Lower leg skin (tissue), 4 donors: ENCODE results near the gene COMT. TPM values are rescaled to one million over a fixed set of nuclear protein-coding genes. Genes with fewer than 3 reads are reported as not detected.

ENCODE experiments used
- DNase-seq, 2 donors: peaks; one replicate each; pipeline ENCODE4 v3.0.0-alpha.2; 2019; ENCODE audit warnings: low spot score in 2 of 2
- H3K4me3 ChIP-seq: fragments of 200-600 bp; sonication (generic); 2 replicates; pipeline ENCODE4 v1.5.1; 2017; ENCODE audit warnings: mild to moderate bottlenecking, low read depth; ENCODE audit not compliant: poor library complexity, severe bottlenecking
- POLR2A ChIP-seq, 2 donors: fragments of 450-650 bp; IDR thresholded peaks; one replicate each; pipeline ENCODE4 v1.6.1; 2016 to 2017; ENCODE audit warnings: antibody characterized with exemption in 2 of 2, mild to moderate bottlenecking in 1 of 2, moderate library complexity in 1 of 2
- WGBS, 2 donors: methylation state at CpG; one replicate each; pipeline ENCODE4 v1.1.5; 2018; 5-methylcytosine and 5-hydroxymethylcytosine counted together
- intact Hi-C: fragments of 100-400 bp; cut with DNase I; formaldehyde crosslinking; loops from one replicate; pipeline ENCODE4 v1.15.0; 2023; ENCODE audit warnings: low total_unique reads
- total RNA-seq, 4 donors: library from RNA; depleted of rRNA; stranded (reverse); fragments of >200 nt; gene quantifications; one replicate each; pipeline ENCODE4 v1.1.0, GENCODE V29; 2016
- TF ChIP-seq, protein P1 (sequence below), 3 donors: fragments of 450-650 bp; IDR thresholded peaks; one replicate each; pipeline ENCODE4 v1.5.1; 2016; ENCODE audit warnings: antibody characterized with exemption in 3 of 3, mild to moderate bottlenecking in 3 of 3, moderate library complexity in 2 of 3

Gene COMT
- total RNA-seq, 4 donors from 2014 or later: 224 to 306 (median 272) TPM

DNA sequence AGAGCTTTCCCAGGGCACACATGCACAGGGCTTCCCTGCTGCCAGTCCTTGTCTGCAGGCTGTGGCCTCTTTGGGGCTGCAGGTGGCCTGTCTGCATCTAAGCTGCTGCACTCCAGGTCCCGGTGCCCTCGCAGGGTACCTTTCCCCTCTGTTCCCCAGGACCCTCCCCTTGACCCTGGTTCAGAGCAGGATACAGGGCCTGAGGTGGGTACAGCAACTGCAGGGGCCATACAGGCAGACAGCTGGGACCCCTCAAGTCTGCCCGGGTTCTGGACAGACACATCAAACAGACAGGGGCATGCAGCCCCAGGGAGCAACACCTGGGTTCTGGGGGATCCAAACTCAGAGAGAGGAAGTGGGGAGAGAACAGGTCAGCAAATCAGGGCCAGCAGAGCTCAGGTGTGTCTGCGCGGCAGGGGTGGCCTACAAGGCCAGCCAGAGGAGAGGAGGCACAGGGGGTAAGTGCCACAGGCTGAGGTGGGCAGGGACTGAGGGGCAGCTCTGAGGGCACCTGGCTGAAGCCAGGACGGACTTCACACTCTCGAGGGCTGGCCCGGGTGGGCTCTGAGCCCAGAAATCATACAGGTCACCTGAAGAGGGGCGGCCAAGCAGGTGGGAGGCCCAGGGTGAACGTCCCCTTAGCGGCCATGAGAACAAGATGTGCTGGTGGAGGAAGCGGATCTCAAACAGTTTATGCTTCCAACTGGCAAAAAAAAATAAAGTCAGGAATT lies 29.9 kb upstream of the COMT start:
- intact Hi-C loops: no loop called here
- no peak for TF ChIP-seq POLR2A (IDR thresholded peaks at IDR 0.05)
- no peak overlapping the region for H3K4me3 ChIP-seq
- no peak for DNase-seq
- 79 to 83% methylated on average over 11 to 12 of the region's 12 CpGs for WGBS, 2 donors

DNA sequence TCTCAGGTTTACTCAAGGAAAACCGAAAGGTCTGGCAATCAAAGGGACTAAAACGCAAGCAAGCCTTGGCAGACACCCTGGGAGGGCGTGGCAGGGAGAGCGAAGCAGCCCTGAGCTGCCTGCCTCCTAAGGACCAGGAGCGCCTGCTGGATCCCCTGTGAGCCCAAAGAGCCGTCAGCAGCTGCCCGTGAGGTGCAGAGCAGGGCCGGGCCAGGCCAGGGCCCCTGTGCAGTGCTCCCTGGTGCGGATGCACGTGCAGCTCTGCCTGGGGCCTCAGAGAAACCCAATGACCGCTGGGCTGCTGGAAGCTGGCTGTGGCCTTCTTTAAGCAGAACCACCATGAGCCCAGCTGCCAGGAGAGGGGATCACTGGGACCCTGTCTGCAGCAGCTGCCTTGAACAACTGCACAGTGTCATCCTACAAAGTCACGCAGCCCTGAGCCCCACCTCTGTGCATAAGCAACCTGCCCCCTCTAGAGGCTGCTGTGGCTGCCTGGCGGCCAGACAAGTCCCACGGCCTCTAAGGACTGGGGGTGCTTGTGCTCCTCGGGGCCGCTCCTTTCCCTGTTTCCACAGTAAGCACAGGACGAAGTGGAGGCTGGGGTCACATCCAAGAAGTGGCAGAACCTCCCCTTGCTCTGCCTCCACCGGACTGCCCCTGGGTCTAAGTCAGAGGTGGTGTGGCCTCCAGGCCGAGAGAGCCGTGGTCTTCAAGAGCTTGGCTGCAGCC lies 29.1 kb upstream of the COMT start:
- TF ChIP-seq, protein P1, sequence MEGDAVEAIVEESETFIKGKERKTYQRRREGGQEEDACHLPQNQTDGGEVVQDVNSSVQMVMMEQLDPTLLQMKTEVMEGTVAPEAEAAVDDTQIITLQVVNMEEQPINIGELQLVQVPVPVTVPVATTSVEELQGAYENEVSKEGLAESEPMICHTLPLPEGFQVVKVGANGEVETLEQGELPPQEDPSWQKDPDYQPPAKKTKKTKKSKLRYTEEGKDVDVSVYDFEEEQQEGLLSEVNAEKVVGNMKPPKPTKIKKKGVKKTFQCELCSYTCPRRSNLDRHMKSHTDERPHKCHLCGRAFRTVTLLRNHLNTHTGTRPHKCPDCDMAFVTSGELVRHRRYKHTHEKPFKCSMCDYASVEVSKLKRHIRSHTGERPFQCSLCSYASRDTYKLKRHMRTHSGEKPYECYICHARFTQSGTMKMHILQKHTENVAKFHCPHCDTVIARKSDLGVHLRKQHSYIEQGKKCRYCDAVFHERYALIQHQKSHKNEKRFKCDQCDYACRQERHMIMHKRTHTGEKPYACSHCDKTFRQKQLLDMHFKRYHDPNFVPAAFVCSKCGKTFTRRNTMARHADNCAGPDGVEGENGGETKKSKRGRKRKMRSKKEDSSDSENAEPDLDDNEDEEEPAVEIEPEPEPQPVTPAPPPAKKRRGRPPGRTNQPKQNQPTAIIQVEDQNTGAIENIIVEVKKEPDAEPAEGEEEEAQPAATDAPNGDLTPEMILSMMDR (IDR thresholded peaks at IDR 0.05): no peak
- TF ChIP-seq POLR2A (IDR thresholded peaks at IDR 0.05): no peak
- no peak overlapping the region for H3K4me3 ChIP-seq
- intact Hi-C loops: no loop called here
- DNase-seq: no peak
- WGBS, 2 donors: 70 to 72% methylated on average over 15 to 18 of the region's 20 CpGs

DNA sequence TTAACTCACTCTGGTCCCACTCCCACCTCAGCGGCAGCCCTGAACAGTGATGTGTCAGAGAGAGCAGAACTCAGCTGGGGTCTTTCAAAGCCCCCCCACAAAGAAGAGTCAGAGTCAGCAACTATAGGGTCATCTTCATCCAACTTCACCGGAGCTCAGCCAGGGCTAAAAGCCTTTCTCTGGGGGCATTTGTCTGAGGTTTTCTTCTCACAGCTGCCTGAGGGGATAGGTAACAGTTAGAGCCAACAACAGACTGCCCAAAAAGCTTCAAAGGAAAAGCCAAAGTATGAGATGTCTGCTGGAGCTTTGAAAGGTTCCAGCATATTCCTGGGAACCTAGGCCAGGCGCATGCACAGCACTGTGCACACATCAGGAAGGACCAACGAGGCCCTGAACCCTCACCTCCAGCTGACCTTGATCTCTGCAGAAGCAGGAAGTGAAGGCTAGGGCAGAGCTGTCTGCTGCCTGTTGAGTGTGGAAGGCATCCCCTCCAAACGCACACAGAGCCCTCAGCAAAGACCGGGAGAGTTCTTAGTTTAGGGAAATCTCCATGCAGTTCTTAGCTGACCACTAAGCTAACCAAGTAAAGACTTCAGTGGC lies 28.1 kb upstream of the COMT start:
- H3K4me3 ChIP-seq: no peak overlapping the region
- DNase-seq: no peak
- TF ChIP-seq, protein P1 (IDR thresholded peaks at IDR 0.05): no peak
- TF ChIP-seq POLR2A (IDR thresholded peaks at IDR 0.05): no peak
- WGBS, 2 donors: 90% methylated on average over 6 of the region's 6 CpGs
- intact Hi-C loops: no loop called here

DNA sequence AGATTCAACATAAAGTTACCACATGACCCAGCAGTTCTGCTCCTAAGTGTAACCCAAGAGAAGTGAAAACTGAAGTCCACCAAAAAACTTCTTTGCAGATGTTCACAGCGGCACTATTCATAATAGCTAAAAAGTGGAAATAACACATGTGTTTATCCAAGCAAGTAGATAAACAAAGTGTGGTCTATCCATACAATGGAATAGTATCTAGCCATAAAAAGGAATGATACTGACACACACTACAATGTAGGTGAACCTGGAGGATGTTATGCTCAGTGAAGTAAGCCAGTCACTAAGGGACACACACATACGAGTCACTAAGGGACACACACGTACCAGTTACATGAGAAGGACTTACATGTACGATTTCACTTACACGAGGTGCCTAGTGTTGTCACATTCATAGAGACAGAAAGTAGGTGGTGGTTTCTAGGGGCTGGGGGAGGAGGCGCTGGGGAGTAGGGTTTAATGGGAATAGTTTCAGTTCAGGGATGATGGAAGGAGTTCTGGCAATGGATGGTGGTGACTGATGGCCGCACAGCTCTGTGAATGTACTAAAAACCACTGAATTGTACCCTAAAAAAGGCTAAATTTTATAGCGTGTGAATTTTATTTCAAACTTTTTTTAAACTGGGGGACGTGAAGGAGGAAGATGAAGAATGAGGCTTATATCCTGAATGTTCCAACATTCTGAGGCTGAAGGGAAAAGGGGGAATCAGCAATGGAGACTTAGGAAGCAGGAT lies 27.2 kb upstream of the COMT start:
- TF ChIP-seq, protein P1 (IDR thresholded peaks at IDR 0.05): no peak
- TF ChIP-seq POLR2A (IDR thresholded peaks at IDR 0.05): no peak
- no peak overlapping the region for H3K4me3 ChIP-seq
- no peak for DNase-seq
- intact Hi-C loops: no loop called here
- WGBS, 2 donors: 95 to 96% methylated on average over 9 of the region's 9 CpGs

DNA sequence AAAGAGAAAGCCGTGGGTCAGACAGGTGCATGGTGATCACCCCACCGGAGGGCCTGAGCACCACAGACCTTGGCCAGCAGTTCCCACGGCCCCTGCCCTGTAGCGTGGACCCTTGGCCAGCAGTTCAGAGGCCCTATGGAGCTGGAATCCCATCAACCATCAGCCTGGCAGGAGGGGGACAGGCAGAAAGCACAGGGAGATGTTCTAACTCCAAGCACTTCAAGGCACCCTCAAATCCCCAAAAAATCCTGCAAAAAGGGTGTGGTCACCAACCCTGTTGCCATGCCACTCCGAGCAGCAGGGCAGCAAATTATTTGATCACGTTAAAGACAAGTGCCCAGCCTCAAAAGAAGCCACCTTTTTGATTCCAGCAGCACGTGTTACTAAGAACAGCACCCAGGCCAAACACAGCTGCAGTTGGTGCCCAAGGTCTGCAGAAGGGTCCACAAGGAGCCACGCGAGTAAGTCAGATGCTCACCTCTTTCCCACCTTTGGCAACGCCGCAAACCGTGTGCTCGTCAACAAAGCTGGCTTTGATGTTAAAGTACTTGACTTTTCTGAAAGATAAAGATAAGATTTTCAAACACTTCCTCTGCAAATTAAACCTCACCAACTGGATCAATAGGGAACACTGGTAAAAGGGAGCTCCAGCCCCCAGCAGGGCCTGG lies 26.2 kb upstream of the COMT start:
- 89 to 93% methylated on average over 13 of the region's 13 CpGs for WGBS, 2 donors
- DNase-seq: no peak
- intact Hi-C loops: loop anchor here (5.0 kb wide), 1 partner anchor 183 kb away; no protein-coding TSS in a partner anchor
- no peak for TF ChIP-seq POLR2A (IDR thresholded peaks at IDR 0.05)
- TF ChIP-seq, protein P1 (IDR thresholded peaks at IDR 0.05): no peak
- no peak overlapping the region for H3K4me3 ChIP-seq
